Pancreas (tissue), 10 donors: Measurements from ENCODE around the gene MDFIC. TPM values are rescaled to one million over a fixed set of nuclear protein-coding genes. Genes with fewer than 3 reads are reported as not detected.

Experiments used
- ATAC-seq, 4 donors: fragments of 200-7000 bp; cut with Tn5 transposase; one replicate each; pipeline versions ENCODE4 v1.8.0 to v1.9.1; 2020; ENCODE audit warnings: mild to moderate bottlenecking in 4 of 4, moderate library complexity in 4 of 4
- DNase-seq, 6 donors: peaks; one replicate each; pipeline ENCODE4 v3.0.0-alpha.2; 2020
- FAIRE-seq: peaks from 2 replicates; lab custom pipeline; 2012; peaks lifted over from hg19 to GRCh38; lab: Jason Lieb, UNC
- H3K27ac ChIP-seq, 4 donors: fragments of 200-600 bp; sonication (generic); 1 replicate in 3 of 4; 2 replicates in 1 of 4; pipeline versions ENCODE4 v1.5.0 to v1.8.0; 2020
- H3K27me3 ChIP-seq, 4 donors: fragments of 200-600 bp; one replicate each; pipeline ENCODE4 v1.8.0; 2021
- H3K36me3 ChIP-seq, 3 donors: fragments of 200-600 bp; sonication (generic) in 1 of 3; one replicate each; pipeline versions ENCODE4 v1.5.0 to v1.8.0; 2020 to 2021
- H3K4me1 ChIP-seq, 3 donors: fragments of 200-600 bp; one replicate each; pipeline ENCODE4 v1.8.0; 2021
- H3K4me3 ChIP-seq, 4 donors: fragments of 200-600 bp; sonication (generic) in 2 of 4; one replicate each; pipeline versions ENCODE4 v1.5.0 to v1.8.0; 2020 to 2021
- H3K9me3 ChIP-seq, 4 donors: fragments of 200-600 bp; one replicate each; pipeline ENCODE4 v1.8.0; 2021
- WGBS, 2 donors: extraction: QIAGEN DNeasy Blood & Tissue Kit; methylation state at CpG; one replicate each; pipeline ENCODE4 v1.1.7; 2013; 5-methylcytosine and 5-hydroxymethylcytosine counted together
- intact Hi-C, 3 donors: fragments of 100-400 bp; cut with DNase I; formaldehyde crosslinking; loops; one replicate each; pipeline versions ENCODE4 v1.11.1 to v1.14.2; 2022
- polyA plus RNA-seq, 2 donors: library from polyadenylated mRNA; stranded (reverse); fragments of 200-250 nt; gene quantifications; one replicate each; pipeline ENCODE4 v1.2.3, GENCODE V29; 2013
- total RNA-seq, 6 donors: library from RNA; stranded (reverse); fragmentation: NEBNext Ultra II Directional in 4 of 6; extraction: Animal tissue kit (Norgen Biotek cat#: 25700) in 4 of 6; gene quantifications; one replicate each; pipeline versions ENCODE4 v1.2.1 to v1.2.4, GENCODE V29; 2021 to 2023
- TF ChIP-seq, protein P1 (sequence below), 4 donors: fragments of 200-600 bp; sonication (generic) in 3 of 4; IDR thresholded peaks; one replicate each; pipeline versions ENCODE4 v1.5.0 to v1.8.0; 2021; ENCODE audit warnings: antibody characterized with exemption in 4 of 4
- donor health status: healthy with polysubstance abuse.
- donor health status: DM: no; HTN: no; CAD: no; lungs with moderate emphysema.
- donor health status: DM: no; HTN: no; CAD: no.
- donor health status: control.
- donor health status: control.
- donor health status: Bipolar disorder and iron deficiency.
- donor health status: DM: yes; HTN: yes; CAD: no.
- donor health status: DM: no; HTN: no; CAD: no.
- donor health status: DM: no; HTN: no; CAD: no.
- donor health status: DM: yes; HTN: yes; CAD: no.

The MDFIC gene
- total and polyA plus RNA-seq, 8 donors = 3.1 to 12.3 (median 4.8) TPM

DNA sequence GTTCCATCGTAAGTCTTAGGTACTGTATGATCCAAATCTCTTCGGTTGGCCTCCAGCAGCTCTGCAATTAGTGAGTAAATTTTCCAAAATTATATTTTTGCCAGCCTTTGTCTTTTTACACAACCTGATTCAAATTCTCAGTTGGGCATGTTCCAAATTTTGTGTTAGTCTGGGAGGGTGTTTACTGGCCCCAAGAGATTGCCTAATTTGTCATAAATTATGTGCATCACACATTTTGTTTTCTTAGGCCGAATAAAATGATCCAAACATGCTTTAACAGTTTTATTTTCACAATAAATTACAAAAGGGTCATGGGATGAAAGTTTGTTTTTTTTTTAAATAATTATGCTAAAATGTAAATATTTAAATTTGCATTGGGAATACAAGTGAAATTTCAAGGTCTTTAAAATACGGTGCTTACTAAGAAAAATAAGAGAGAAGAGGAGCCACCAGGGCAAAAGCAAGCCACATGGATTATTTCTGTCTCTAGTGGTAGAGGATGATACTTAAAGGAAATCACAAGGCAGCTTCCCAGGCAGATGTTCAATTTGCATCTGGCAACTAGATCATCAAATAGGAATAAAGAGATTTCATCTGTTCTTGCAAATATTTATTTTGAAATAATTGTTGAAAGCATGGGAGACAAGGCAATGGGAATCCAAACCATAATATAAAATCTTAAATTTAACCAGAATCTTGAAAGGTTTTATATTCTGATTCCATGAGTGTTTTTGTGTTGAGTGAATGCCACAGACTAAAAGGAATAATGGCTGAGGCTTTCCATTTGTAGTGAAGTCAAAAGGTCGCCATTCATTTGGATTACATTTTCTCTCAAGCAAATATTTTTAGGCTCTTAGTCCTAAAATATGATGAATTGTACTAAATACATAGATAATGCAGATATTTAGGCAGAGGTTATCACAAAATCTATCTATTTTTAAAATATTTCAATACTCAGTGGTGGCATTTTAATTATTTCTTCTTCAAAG is 111.1 kb downstream of the MDFIC start:
- 72 to 86% methylated on average over 5 of the region's 5 CpGs for WGBS, 2 donors
- H3K36me3 ChIP-seq = no peaks in the 10 kb centered on the region
- no peaks in the 10 kb centered on the region for H3K9me3 ChIP-seq
- no peak overlapping the region for H3K27ac ChIP-seq
- intact Hi-C loops = no loop called here
- TF ChIP-seq, protein P1, sequence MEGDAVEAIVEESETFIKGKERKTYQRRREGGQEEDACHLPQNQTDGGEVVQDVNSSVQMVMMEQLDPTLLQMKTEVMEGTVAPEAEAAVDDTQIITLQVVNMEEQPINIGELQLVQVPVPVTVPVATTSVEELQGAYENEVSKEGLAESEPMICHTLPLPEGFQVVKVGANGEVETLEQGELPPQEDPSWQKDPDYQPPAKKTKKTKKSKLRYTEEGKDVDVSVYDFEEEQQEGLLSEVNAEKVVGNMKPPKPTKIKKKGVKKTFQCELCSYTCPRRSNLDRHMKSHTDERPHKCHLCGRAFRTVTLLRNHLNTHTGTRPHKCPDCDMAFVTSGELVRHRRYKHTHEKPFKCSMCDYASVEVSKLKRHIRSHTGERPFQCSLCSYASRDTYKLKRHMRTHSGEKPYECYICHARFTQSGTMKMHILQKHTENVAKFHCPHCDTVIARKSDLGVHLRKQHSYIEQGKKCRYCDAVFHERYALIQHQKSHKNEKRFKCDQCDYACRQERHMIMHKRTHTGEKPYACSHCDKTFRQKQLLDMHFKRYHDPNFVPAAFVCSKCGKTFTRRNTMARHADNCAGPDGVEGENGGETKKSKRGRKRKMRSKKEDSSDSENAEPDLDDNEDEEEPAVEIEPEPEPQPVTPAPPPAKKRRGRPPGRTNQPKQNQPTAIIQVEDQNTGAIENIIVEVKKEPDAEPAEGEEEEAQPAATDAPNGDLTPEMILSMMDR (IDR thresholded peaks at IDR 0.05) = no peak
- no peaks in the 10 kb centered on the region for H3K27me3 ChIP-seq
- DNase-seq = no peak
- no peak for ATAC-seq
- H3K4me1 ChIP-seq = no peaks in the 10 kb centered on the region
- no peak overlapping the region for H3K4me3 ChIP-seq
- FAIRE-seq = no peak

DNA sequence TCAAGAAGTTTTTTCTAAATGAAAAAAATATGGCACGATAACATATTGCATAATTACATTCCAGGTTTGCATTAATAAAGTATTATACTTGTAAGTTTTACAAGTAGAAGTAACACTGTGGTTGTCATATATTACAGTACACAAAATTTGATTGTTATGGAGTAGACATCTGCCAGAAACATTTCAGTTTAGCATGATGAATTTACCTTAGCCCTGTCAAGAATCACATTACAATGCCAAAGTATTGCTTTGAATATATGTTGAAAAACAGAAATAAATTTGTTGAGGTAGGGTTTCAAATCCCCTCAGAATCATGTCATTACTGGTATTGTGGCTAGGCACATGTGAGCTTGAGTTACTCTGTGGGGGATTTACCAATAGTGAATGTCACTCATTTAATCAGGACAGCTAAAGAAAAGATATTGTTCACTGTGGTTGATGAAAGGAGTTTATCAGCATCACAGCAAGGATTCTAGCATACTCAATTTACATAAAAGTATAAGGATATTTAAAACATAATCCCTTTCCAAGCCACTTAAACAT is 112.1 kb downstream of the MDFIC start:
- Histone ChIP-seq H3K27me3 (no peaks in the 10 kb centered on the region), H3K4me1 (no peaks in the 10 kb centered on the region), H3K36me3 (no peaks in the 10 kb centered on the region), H3K27ac (no peak overlapping the region), H3K4me3 (no peak overlapping the region), H3K9me3 (no peaks in the 10 kb centered on the region)
- TF ChIP-seq, protein P1 (IDR thresholded peaks at IDR 0.05) = no peak
- no peak for DNase-seq
- ATAC-seq = no peak
- WGBS, 2 donors = 45 to 63% methylated on average over 1 of the region's 1 CpG
- FAIRE-seq = no peak
- intact Hi-C loops = no loop called here

DNA sequence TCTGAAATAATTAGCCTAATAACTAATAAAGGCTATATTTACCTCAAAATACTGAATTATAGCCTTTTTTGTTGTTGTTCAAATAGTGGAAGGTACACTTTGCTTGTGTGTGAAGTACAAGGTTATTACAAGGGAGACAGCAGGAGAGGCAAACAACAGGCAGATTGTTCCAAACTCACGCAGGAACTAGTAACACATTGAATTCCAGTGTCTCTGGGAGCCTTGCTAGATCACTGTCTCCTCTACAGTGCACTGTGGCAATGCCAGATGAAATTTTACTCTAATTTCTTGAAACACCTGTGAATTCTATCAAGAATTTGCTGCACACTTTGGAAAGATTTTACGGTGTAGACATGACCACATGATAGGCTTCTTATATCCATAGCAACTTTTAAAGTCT is 112.6 kb downstream of the MDFIC start:
- H3K4me1 ChIP-seq = no peaks in the 10 kb centered on the region
- no peak for DNase-seq
- FAIRE-seq = no peak
- TF ChIP-seq, protein P1 (IDR thresholded peaks at IDR 0.05) = no peak
- no peaks in the 10 kb centered on the region for H3K36me3 ChIP-seq
- H3K9me3 ChIP-seq = no peaks in the 10 kb centered on the region
- no peak overlapping the region for H3K4me3 ChIP-seq
- H3K27ac ChIP-seq = no peak overlapping the region
- intact Hi-C loops = no loop called here
- no peak for ATAC-seq
- WGBS, 2 donors = 56 to 59% methylated on average over 2 of the region's 2 CpGs
- no peaks in the 10 kb centered on the region for H3K27me3 ChIP-seq

DNA sequence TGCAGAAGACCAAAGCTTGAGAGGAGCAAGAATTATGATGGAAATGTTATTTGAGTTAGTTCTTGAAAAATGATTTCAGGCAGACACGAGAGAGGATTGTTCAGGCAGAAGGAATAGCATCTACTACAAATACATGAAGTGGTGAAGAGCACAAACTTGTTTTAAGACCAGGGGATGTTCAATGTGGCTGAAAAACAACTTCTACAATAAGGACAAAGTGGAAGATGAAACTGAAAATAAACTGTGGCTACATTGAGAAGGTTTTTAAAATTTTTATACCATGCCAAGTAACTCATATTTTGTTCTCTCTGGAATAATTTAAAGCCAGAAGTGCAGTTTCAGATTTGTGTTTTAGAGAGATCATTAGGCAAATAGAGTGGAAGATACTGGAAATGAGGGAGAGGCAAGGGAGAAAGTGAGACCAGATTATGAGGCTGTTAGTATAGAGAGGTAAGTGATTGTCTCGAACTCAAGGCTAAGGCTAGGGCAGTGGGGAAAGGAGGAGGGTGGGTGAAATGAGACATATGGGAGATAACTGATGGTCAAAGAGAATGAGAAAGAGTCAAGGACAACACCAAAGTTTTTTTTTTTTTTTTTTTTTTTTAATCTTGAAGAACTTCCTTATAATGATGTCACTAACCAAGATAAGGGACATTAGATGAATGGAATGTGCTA is 115.4 kb downstream of the MDFIC start:
- no peaks in the 10 kb centered on the region for H3K36me3 ChIP-seq
- H3K4me1 ChIP-seq = no peaks in the 10 kb centered on the region
- TF ChIP-seq, protein P1 (IDR thresholded peaks at IDR 0.05) = no peak
- DNase-seq = no peak
- peak in 1 of 4 donors; percentile 16 for ATAC-seq
- intact Hi-C loops = no loop called here
- H3K27me3 ChIP-seq = no peaks in the 10 kb centered on the region
- H3K4me3 ChIP-seq = no peak overlapping the region
- FAIRE-seq = no peak
- WGBS, 2 donors = 77 to 85% methylated on average over 2 of the region's 2 CpGs
- H3K9me3 ChIP-seq = no peaks in the 10 kb centered on the region
- no peak overlapping the region for H3K27ac ChIP-seq
